Activated T-helper 2 cell treated with anti-CD3 and anti-CD28 coated beads, Interferon-gamma antibody, Interleukin-2, Interleukin-4, amounts not matched to agents 10 μg/mL and 5 μg/mL and 100 μg/mL, durations not matched to agents 14 hours and 24 hours and 36 hours (primary cell): Measurements from ENCODE around the gene BPI. TPM values are rescaled to one million over a fixed set of nuclear protein-coding genes. Genes with fewer than 3 reads are reported as not detected.
"Not testable (repeated sequence)": the region's sequence is repeated elsewhere in the genome, so short reads cannot be mapped to it uniquely, and the experiment has no call there.

Experiments
- DNase-seq: peaks from one replicate; pipeline ENCODE4 v3.0.0; 2021; ENCODE audit warnings: low spot score
- H3K27ac Mint-ChIP-seq: one replicate; pipeline ENCODE4 v1.8.0; 2021; ENCODE audit warnings: mixed read lengths
- H3K27me3 Mint-ChIP-seq: one replicate; pipeline ENCODE4 v1.8.0; 2021; ENCODE audit warnings: low read depth, mixed read lengths
- H3K36me3 Mint-ChIP-seq: one replicate; pipeline ENCODE4 v1.8.0; 2021; ENCODE audit warnings: low read depth, mixed read lengths
- H3K4me1 Mint-ChIP-seq: one replicate; pipeline ENCODE4 v1.8.0; 2021; ENCODE audit warnings: low read depth, mixed read lengths
- H3K4me3 Mint-ChIP-seq: one replicate; pipeline ENCODE4 v1.8.0; 2021; ENCODE audit warnings: low read depth, mild to moderate bottlenecking, moderate library complexity, mixed read lengths
- H3K9me3 Mint-ChIP-seq: one replicate; pipeline ENCODE4 v1.8.0; 2021; ENCODE audit warnings: mixed read lengths
- intact Hi-C: fragments of 100-400 bp; cut with micrococcal nuclease; formaldehyde crosslinking; loops from one replicate; pipeline ENCODE4 v1.15.1; 2023
- total RNA-seq: library from RNA; stranded (reverse); gene quantifications from 2 replicates; pipeline ENCODE4 v1.2.3, GENCODE V29; 2022

The BPI gene
- total RNA-seq, 1 donor from 2014 or later, result not detected

DNA sequence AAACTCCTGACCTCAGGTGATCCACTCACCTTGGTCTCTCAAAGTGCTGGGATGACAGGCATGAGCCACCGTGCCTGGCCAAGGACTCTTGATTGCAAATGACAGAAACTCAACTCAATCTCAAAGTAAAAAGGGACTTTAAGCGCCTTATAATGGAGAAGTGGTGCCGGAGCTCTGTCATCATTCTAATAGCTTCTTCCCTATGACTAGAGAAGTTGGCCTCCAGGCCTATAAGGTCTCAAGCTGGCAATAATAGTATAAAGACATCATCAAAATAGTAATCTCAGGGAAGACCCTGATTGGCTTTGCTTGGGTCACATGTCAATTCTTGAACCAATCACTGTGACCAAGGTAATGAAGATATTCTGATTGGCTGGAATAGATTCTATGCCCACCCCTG, 34.9 kb upstream of the BPI start:
- intact Hi-C loops, result no loop called here

GRCh38 chr20:38269715-38270114, 34.2 kb upstream of the BPI start:
- no peaks in the 10 kb centered on the region for H3K4me1 Mint-ChIP-seq
- peaks cover 13% of the 10 kb centered on the region for H3K27me3 Mint-ChIP-seq
- H3K9me3 Mint-ChIP-seq, result no peaks in the 10 kb centered on the region
- H3K27ac Mint-ChIP-seq, result no peak overlapping the region
- intact Hi-C loops, result no loop called here
- no peaks in the 10 kb centered on the region for H3K36me3 Mint-ChIP-seq
- H3K4me3 Mint-ChIP-seq, result no peak overlapping the region
- DNase-seq, result no peak

More for the DNA sequence above, 34.9 kb upstream of the BPI start:
- Mint-ChIP-seq H3K4me1 (no peaks in the 10 kb centered on the region), H3K9me3 (no peaks in the 10 kb centered on the region), H3K27me3 (peaks cover 13% of the 10 kb centered on the region), H3K36me3 (no peaks in the 10 kb centered on the region), H3K4me3 (no peak overlapping the region), H3K27ac (no peak overlapping the region)
- DNase-seq, result no peak

DNA sequence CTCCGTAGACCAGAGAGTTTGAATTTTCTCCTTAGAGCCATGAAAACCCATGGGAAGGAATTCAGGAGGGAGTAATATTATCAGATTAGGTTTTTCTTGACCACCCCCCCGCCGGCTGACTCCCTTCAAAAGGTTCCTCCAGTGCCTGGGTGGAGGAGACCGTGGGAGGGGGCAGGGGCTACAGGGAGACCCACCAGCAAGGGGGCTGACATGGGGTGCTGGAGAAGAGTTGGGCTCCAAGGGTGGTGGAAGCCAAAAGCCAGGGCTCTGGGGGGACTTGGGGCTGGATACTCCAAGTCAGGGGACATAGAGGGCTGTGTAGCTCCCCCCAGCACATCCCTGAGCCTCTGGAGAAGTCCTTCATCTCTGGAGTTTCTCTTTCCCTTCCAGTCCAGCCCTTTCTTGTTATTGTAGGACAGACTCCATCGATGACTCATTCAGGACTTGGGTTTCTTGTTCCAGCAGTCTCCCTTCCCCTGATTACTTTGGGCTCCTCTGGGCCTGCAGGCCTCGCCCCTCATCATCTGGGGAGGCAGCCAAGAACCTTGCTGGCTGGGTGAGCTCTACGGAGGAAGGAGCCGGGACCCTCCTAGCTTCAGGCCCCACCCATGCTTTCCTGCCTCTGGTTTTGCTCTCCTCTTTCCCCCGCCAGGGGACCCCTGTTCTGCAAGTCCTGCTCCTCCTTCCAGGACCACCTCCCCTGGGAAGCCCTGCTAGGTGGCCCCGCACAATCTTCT, 32.9 kb upstream of the BPI start:
- no peak for DNase-seq
- no peaks in the 10 kb centered on the region for H3K9me3 Mint-ChIP-seq
- H3K27ac Mint-ChIP-seq, result no peak overlapping the region
- peaks cover 9% of the 10 kb centered on the region for H3K27me3 Mint-ChIP-seq
- no peaks in the 10 kb centered on the region for H3K4me1 Mint-ChIP-seq
- H3K36me3 Mint-ChIP-seq, result no peaks in the 10 kb centered on the region
- intact Hi-C loops, result no loop called here
- no peak overlapping the region for H3K4me3 Mint-ChIP-seq

DNA sequence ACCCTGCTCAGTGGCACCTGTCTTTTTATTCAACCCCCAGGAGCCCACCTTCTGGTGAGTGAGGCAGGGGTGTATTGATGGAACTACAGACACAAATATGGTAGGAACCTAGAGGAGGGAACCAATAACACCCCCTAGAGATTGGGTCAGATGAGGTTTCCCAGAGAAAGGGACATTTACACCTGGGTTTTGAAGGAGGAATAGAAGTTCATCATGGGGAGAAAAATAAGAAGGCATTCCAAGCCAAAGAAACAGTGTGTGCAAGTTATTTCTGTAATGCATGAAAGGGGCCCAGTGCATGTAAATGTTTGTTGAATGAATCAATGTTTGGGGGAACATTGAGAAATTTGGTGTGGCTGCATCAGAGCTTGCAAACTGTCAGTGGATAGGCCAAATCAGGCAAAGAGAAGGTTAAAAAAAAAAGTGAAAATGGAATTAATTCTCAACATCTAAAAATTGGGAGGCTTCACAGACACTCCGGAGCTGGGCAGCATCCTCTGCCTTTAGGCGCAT, 32.3 kb upstream of the BPI start:
- DNase-seq, result no peak
- H3K9me3 Mint-ChIP-seq, result no peaks in the 10 kb centered on the region
- intact Hi-C loops, result no loop called here
- H3K36me3 Mint-ChIP-seq, result no peaks in the 10 kb centered on the region
- H3K27ac Mint-ChIP-seq, result no peak overlapping the region
- H3K4me3 Mint-ChIP-seq, result no peak overlapping the region
- no peaks in the 10 kb centered on the region for H3K4me1 Mint-ChIP-seq
- peaks cover 3% of the 10 kb centered on the region for H3K27me3 Mint-ChIP-seq

- Mint-ChIP-seq H3K4me1 (no peaks in the 10 kb centered on the region), H3K27me3 (peaks cover 2% of the 10 kb centered on the region), H3K9me3 (no peaks in the 10 kb centered on the region), H3K4me3 (no peak overlapping the region), H3K36me3 (no peaks in the 10 kb centered on the region), H3K27ac (no peak overlapping the region)
- intact Hi-C loops, result no loop called here
- no peak for DNase-seq
These were observed 31.6 kb upstream of the BPI start for GRCh38 chr20:38272398-38272797.

GRCh38 chr20:38272961-38273360, 31.0 kb upstream of the BPI start:
- Mint-ChIP-seq H3K4me3 (no peak overlapping the region), H3K36me3 (no peaks in the 10 kb centered on the region), H3K27me3 (peaks cover 2% of the 10 kb centered on the region), H3K4me1 (no peaks in the 10 kb centered on the region), H3K9me3 (no peaks in the 10 kb centered on the region), H3K27ac (no peak overlapping the region)
- intact Hi-C loops, result no loop called here
- DNase-seq, result no peak

DNA sequence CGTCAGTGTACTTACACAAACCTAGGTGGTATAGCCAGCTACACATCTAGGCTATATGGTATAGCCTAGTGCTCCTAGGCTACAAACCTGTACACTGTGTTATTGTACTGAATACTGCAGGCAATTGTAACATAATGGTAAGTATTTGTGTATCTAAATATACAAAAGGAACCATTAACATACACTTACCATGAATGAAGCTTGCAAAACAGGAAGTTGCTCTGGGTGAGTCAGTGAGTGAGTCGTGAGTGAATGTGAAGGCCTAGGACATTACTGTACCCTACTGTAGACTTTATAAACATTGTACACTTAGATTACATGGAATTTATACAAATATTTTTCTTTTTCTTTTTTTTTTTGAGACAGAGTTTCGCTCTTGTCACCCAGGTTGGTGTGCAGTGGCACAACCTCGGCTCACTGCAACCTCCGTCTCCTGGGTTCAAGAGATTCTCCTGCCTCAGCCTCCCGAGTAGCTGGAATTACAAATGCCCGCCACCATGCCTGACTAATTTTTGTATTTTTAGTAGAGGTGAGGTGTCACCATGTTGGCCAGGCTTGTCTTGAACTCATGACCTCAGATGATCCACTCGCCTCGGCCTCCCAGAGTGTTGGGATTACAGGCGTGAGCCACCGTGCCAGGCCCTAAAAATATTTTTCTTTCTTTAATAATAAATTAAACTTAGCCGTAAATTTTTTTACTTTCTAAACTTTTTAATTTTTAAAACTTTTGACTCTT, 28.0 kb upstream of the BPI start:
- no peak overlapping the region for H3K4me3 Mint-ChIP-seq
- no peaks in the 10 kb centered on the region for H3K4me1 Mint-ChIP-seq
- H3K36me3 Mint-ChIP-seq, result no peaks in the 10 kb centered on the region
- H3K27me3 Mint-ChIP-seq, result no peaks in the 10 kb centered on the region
- intact Hi-C loops, result no loop called here
- H3K9me3 Mint-ChIP-seq, result no peaks in the 10 kb centered on the region
- no peak overlapping the region for H3K27ac Mint-ChIP-seq
- DNase-seq, result no peak

DNA sequence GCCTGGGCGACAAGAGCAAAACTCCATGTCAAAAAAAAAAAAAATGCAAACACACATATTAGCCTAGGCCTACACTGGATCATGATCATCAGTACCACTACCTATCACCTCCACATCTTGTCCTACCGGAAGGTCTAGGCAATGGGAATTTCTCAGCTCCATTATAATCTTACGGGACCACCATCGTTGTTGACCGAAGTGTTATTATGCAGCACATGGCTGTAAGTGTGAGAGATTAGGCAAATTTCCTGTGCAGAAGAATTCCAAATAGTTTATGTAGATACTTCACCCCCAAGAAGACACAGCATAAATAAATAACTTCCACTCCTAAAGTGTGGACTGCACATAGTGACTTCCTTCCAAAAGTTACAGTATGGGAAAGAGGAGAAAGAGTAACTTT, 26.7 kb upstream of the BPI start:
- Mint-ChIP-seq H3K4me1 (no peaks in the 10 kb centered on the region), H3K4me3 (no peak overlapping the region), H3K27me3 (no peaks in the 10 kb centered on the region), H3K36me3 (no peaks in the 10 kb centered on the region), H3K27ac (no peak overlapping the region), H3K9me3 (no peaks in the 10 kb centered on the region)
- intact Hi-C loops, result no loop called here
- no peak for DNase-seq

- DNase-seq, result no peak
- Mint-ChIP-seq H3K9me3 (no peaks in the 10 kb centered on the region), H3K36me3 (no peaks in the 10 kb centered on the region), H3K4me3 (no peak overlapping the region), H3K4me1 (no peaks in the 10 kb centered on the region), H3K27ac (no peak overlapping the region), H3K27me3 (no peaks in the 10 kb centered on the region)
- intact Hi-C loops, result no loop called here
These were observed 26.3 kb upstream of the BPI start for GRCh38 chr20:38277691-38278090.

DNA sequence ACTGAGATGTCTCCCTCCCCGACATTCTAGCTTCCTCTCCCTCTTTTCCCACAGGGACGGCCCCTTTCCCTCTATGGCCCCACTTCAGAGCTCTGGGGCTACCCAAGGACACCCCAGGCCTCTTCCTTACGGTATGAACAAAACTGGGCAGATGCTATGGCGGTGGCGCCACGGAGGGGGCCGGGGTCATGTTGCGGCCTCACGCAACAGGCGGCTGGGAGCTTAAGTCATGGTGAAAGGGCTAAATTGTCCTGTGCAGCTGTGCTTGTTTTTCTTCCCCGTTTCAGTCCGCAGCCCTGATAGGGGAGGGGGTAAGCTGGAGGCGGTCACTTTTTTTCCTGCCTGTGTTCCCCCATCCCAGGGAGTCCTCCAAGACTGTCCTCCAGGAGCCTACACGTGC, 25.8 kb upstream of the BPI start:
- H3K9me3 Mint-ChIP-seq, result no peaks in the 10 kb centered on the region
- no peak for DNase-seq
- intact Hi-C loops, result no loop called here
- H3K27ac Mint-ChIP-seq, result no peak overlapping the region
- H3K27me3 Mint-ChIP-seq, result no peaks in the 10 kb centered on the region
- H3K4me1 Mint-ChIP-seq, result no peaks in the 10 kb centered on the region
- H3K36me3 Mint-ChIP-seq, result no peaks in the 10 kb centered on the region
- no peak overlapping the region for H3K4me3 Mint-ChIP-seq

DNA sequence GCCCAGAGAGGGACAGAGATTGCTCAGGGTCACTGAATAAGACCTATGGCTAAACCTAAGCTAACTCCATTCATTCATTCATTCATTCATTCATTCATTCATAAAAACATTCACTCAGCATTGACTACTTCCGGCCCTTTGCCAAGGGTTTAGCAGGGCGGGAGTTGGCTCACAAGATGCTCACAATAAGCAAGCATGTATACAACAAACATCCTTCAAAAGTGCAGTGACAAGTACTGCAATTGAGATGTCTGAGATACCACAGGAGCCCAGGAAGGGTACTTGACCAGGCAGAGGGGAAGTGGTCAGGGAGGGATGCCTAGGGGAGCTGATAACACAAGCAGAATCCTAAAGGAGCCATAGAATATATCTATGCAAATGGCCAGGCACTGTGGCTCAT, 25.2 kb upstream of the BPI start:
- no peak overlapping the region for H3K27ac Mint-ChIP-seq
- intact Hi-C loops, result no loop called here
- H3K36me3 Mint-ChIP-seq, result no peaks in the 10 kb centered on the region

DNA sequence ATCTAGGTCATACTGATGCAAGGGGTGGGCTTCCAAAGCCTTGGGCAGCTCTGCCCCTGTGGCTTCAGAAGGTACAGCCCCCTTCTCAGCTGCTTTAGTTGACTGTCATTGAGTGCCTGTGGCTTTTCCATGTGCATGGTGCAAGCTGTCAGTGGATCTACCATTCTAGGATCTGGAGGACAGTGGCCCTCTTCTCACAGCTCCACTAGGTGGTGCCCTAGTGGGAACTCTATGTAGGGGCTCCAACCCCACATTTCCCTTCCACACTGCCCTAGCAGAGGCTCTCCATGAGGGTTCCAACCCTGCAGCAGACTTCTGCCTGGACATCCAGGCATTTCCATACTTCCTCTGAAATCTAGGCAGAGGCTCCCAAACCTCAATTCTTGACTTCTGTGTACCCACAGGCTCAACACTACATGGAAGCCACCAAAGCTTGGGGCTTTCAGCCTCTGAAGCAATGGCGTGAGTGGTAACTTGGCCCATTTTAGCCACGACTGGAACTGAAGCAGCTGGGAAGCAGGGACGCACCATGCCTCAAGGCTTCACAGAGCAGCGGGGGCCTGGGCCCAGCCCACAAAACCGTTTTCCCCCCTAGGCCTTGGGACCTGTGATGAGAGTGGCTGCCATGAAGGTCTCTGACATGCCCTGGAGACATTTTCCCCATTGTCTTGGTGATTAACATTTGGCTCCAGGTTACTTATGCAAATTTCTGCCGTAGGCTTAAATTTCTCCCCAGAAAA, 22.6 kb upstream of the BPI start:
- H3K4me3 Mint-ChIP-seq, DNase-seq, H3K9me3 Mint-ChIP-seq, H3K36me3 Mint-ChIP-seq, intact Hi-C loops, H3K27ac Mint-ChIP-seq, H3K4me1 Mint-ChIP-seq, H3K27me3 Mint-ChIP-seq: not testable (repeated sequence)

More for the DNA sequence above, 25.2 kb upstream of the BPI start:
- no peaks in the 10 kb centered on the region for H3K9me3 Mint-ChIP-seq
- no peak overlapping the region for H3K4me3 Mint-ChIP-seq
- H3K27me3 Mint-ChIP-seq, result no peaks in the 10 kb centered on the region
- DNase-seq, result no peak
- H3K4me1 Mint-ChIP-seq, result no peaks in the 10 kb centered on the region

- intact Hi-C loops, result no loop called here
These were observed 20.7 kb upstream of the BPI start for GRCh38 chr20:38283236-38283635.

More at GRCh38 chr20:38283236-38283635, 20.7 kb upstream of the BPI start:
- Mint-ChIP-seq H3K9me3 (no peaks in the 10 kb centered on the region), H3K27me3 (peaks cover 2% of the 10 kb centered on the region), H3K4me1 (no peaks in the 10 kb centered on the region), H3K4me3 (no peak overlapping the region), H3K36me3 (no peaks in the 10 kb centered on the region), H3K27ac (no peak overlapping the region)
- no peak for DNase-seq
